ENCODE data around the gene CHN2.

GRCh38 chr7:29432721-29433120 lies 238.1 kb downstream of the CHN2 start:
- TF ChIP-seq SUZ12 (IDR thresholded peaks at IDR 0.05) (no peak), SP1 (IDR thresholded peaks at IDR 0.05) (no peak), BHLHE40 (IDR thresholded peaks at IDR 0.05; ENCODE audit: borderline replicate concordance) (no peak), PKNOX1 (IDR thresholded peaks at IDR 0.05) (no peak), LEF1 (IDR thresholded peaks at IDR 0.05; ENCODE audit: borderline replicate concordance) (no peak), FOXM1 (IDR thresholded peaks at IDR 0.05; ENCODE audit: borderline replicate concordance) (no peak)
